ENCODE measurements around the gene GCH1. TPM values are rescaled to one million over a fixed set of nuclear protein-coding genes. Genes with fewer than 3 reads are reported as not detected.
"Not testable (repeated sequence)": the region's sequence is repeated elsewhere in the genome, so short reads cannot be mapped to it uniquely, and the experiment has no call there.

GCH1 gene
- total RNA-seq, 1 donor from 2014 or later, result 1.9 TPM

GRCh38 chr14:54916101-54916500 lies 13.5 kb upstream of the GCH1 start:
- intact Hi-C loops (cut with DNase I), result no loop called here
- DNase-seq, result no peak
- ATAC-seq (ENCODE audit: poor library complexity), result no peak

GRCh38 chr14:54909817-54910558 lies 7.4 kb upstream of the GCH1 start:
- ATAC-seq (ENCODE audit: poor library complexity) (no peak), DNase-seq (no peak)

GRCh38 chr14:54908973-54909372 lies 6.3 kb upstream of the GCH1 start:
- ATAC-seq (ENCODE audit: poor library complexity); intact Hi-C loops (cut with DNase I): not testable (repeated sequence)
- peak; percentile 44 for DNase-seq

More at GRCh38 chr14:54909817-54910558, 7.4 kb upstream of the GCH1 start:
- intact Hi-C loops (cut with DNase I), result no loop called here

GRCh38 chr14:54908190-54908589 lies 5.6 kb upstream of the GCH1 start:
- no peak for ATAC-seq (ENCODE audit: poor library complexity)
- intact Hi-C loops (cut with DNase I), result no loop called here
- no peak for DNase-seq

- intact Hi-C loops (cut with DNase I), result no loop called here
These were observed 3.4 kb upstream of the GCH1 start for GRCh38 chr14:54906075-54906474.

GRCh38 chr14:54902143-54902520 lies 494 bp downstream of the GCH1 start:
- ATAC-seq (ENCODE audit: poor library complexity) (peak; percentile 75), DNase-seq (peak; percentile 86)
- intact Hi-C loops (cut with DNase I), result no loop called here

More at GRCh38 chr14:54906075-54906474, 3.4 kb upstream of the GCH1 start:
- ATAC-seq (ENCODE audit: poor library complexity) (no peak), DNase-seq (no peak)

GRCh38 chr14:54901380-54902142 lies 1.1 kb downstream of the GCH1 start:
- intact Hi-C loops (cut with DNase I), result no loop called here
- peak; percentile 18 for ATAC-seq (ENCODE audit: poor library complexity)
- DNase-seq, result no peak

GRCh38 chr14:54899573-54899972 lies 3.1 kb downstream of the GCH1 start:
- ATAC-seq (ENCODE audit: poor library complexity) (no peak), DNase-seq (no peak)
- intact Hi-C loops (cut with DNase I), result no loop called here

- ATAC-seq (ENCODE audit: poor library complexity); intact Hi-C loops (cut with DNase I); DNase-seq: not testable (repeated sequence)
These were observed 4.6 kb downstream of the GCH1 start for GRCh38 chr14:54897809-54898555.

- intact Hi-C loops (cut with DNase I), result no loop called here
- ATAC-seq (ENCODE audit: poor library complexity) (no peak), DNase-seq (no peak)
These were observed 6.9 kb downstream of the GCH1 start for GRCh38 chr14:54895683-54896082.

GRCh38 chr14:54894995-54895394 lies 7.6 kb downstream of the GCH1 start:
- ATAC-seq (ENCODE audit: poor library complexity), result no peak
- intact Hi-C loops (cut with DNase I), result no loop called here

GRCh38 chr14:54893151-54893760 lies 9.4 kb downstream of the GCH1 start:
- intact Hi-C loops (cut with DNase I), result no loop called here
- DNase-seq (no peak), ATAC-seq (ENCODE audit: poor library complexity) (peak; percentile 58)

More at GRCh38 chr14:54894995-54895394, 7.6 kb downstream of the GCH1 start:
- no peak for DNase-seq

GRCh38 chr14:54891471-54892245 lies 11.0 kb downstream of the GCH1 start:
- intact Hi-C loops (cut with DNase I), result no loop called here
- ATAC-seq (ENCODE audit: poor library complexity), result no peak
- DNase-seq, result no peak

- DNase-seq, result no peak
- intact Hi-C loops (cut with DNase I), result no loop called here
- no peak for ATAC-seq (ENCODE audit: poor library complexity)
These were observed 11.8 kb downstream of the GCH1 start for GRCh38 chr14:54890788-54891187.

GRCh38 chr14:54889919-54890318 lies 12.7 kb downstream of the GCH1 start:
- intact Hi-C loops (cut with DNase I), result no loop called here
- DNase-seq, result no peak
- ATAC-seq (ENCODE audit: poor library complexity), result no peak

- intact Hi-C loops (cut with DNase I), result no loop called here
- DNase-seq (no peak), ATAC-seq (ENCODE audit: poor library complexity) (peak; percentile 35)
These were observed 20.1 kb downstream of the GCH1 start for GRCh38 chr14:54882521-54882920.

- ATAC-seq (ENCODE audit: poor library complexity) (peak; percentile 81), DNase-seq (no peak)
- intact Hi-C loops (cut with DNase I), result no loop called here
These were observed 20.7 kb downstream of the GCH1 start for GRCh38 chr14:54881761-54882401.

All from Right ventricle myocardium superior (tissue), 1 donor.